Left renal cortex interstitium (tissue), 4 donors: ENCODE data around the gene WSCD1. TPM values are rescaled to one million over a fixed set of nuclear protein-coding genes. Genes with fewer than 3 reads are reported as not detected.

Source experiments
- DNase-seq, 4 donors: peaks; one replicate each; pipeline ENCODE4 v3.0.0-alpha.2; 2013; ENCODE audit warnings: low read depth in 4 of 4, low spot score in 2 of 4, missing footprints in 1 of 4
- polyA plus RNA-seq, 4 donors: library from polyadenylated mRNA; unstranded; fragments of 120-200 nt; gene quantifications; one replicate each; pipeline ENCODE4 v1.2.1, GENCODE V29; 2013; ENCODE audit not compliant: insufficient read length in 4 of 4

Gene WSCD1
- polyA plus RNA-seq, 4 donors: 12.4 to 16.6 (median 14.3) TPM

DNA sequence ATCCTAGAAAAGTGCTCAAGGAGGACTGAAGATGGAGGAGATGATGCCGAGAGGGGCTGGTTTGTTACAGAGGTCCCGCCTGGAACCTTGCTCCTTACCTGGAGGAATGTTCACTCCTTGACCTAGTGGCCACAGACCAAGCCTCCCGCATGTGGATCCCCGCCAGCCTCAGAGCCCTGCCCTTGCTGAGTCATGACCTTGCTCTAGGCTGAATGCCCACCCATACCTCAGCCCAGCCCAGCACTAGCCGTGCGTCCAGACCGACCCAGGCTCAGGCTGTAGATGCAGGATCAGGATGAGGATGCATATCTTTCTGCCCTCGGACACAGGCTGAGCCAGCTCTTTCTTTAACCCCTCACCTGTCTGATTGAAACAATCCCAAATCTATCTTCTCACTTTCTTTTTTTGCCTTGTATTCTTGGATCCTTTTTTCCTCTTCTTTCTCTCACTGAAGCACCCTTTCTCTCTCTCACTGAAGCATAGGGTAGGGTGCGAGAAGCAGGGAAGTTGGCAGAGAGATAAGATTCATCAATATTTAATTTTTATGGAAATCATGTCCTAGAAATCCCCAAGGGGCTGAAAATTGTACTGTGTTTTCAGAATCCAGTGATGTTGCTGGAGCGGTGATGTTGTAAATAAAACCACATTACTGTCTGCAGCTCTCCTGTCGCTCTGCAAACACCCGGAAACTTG is 34.9 kb downstream of the WSCD1 start:
- DNase-seq: no peak

DNA sequence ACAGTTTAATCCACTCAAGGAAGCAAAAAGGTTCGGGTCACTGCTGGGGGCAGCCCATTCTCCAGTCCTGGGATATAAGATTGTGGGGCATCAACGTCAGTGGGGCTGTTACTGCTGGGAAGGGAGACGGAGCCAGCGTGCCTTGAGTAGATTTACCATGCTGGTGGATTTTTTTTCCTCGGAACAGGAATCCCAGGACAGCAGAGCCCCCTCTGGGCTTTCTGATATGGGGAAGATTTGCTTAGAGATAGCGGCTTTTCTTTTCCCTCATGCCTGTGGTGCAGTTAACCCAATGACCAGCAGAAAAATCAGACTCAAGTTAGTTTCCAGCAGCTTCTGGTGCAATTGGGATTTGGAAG is 35.4 kb downstream of the WSCD1 start:
- DNase-seq: no peak

GRCh38 chr17:6106212-6106611 is 36.0 kb downstream of the WSCD1 start:
- DNase-seq: no peak

GRCh38 chr17:6107791-6108190 is 37.6 kb downstream of the WSCD1 start:
- no peak for DNase-seq

GRCh38 chr17:6108382-6108781 is 38.2 kb downstream of the WSCD1 start:
- no peak for DNase-seq

DNA sequence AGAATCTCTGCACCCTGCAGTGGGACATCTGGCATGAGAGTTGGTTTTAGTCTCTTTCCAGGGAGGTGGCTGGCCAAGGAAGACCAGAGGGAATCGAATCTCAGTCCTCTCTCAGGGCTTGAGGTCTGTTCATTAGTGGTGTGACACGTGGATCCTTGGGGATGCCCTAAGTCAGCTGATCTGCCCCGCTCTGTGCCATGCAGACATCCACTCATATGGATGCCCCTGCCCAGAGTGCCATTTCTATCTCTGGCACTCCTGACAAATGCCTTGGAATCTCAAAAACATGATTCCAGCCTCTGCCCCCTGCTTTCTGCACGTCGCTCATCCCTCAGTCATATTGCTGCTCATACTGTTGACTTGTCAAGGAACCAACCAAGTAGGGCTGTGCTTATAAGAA is 38.8 kb downstream of the WSCD1 start:
- DNase-seq: no peak

GRCh38 chr17:6109536-6109935 is 39.4 kb downstream of the WSCD1 start:
- DNase-seq: no peak

GRCh38 chr17:6110088-6110487 is 39.9 kb downstream of the WSCD1 start:
- DNase-seq: no peak

- DNase-seq: no peak
Observed at GRCh38 chr17:6110592-6110991, 40.4 kb downstream of the WSCD1 start.

GRCh38 chr17:6120351-6120750 is 50.2 kb downstream of the WSCD1 start:
- DNase-seq: no peak

DNA sequence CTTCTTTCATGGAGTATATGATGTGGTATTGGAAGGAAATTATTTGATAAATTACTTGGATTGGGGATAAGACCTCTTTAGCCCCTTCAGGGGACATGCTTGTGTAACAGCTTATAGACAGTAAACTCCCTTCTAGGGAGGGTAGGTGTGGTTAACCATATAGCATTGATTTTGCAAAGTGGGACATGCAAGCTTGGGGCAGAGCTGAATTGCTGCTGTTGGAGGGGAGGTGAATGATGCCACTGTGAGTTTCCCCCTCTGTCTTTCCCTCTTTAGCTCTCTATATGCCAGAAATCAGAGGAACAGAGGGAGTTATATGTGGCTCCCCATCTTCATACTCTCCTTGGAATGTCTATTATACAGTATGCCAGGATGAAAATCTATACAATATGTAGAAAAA is 54.7 kb downstream of the WSCD1 start:
- no peak for DNase-seq

GRCh38 chr17:6126768-6127167 is 56.6 kb downstream of the WSCD1 start:
- DNase-seq: no peak

- no peak for DNase-seq
Observed at GRCh38 chr17:6134721-6135120, 64.5 kb downstream of the WSCD1 start.

GRCh38 chr17:6135236-6135635 is 65.1 kb downstream of the WSCD1 start:
- DNase-seq: no peak

GRCh38 chr17:6135996-6136395 is 65.8 kb downstream of the WSCD1 start:
- DNase-seq: no peak

DNA sequence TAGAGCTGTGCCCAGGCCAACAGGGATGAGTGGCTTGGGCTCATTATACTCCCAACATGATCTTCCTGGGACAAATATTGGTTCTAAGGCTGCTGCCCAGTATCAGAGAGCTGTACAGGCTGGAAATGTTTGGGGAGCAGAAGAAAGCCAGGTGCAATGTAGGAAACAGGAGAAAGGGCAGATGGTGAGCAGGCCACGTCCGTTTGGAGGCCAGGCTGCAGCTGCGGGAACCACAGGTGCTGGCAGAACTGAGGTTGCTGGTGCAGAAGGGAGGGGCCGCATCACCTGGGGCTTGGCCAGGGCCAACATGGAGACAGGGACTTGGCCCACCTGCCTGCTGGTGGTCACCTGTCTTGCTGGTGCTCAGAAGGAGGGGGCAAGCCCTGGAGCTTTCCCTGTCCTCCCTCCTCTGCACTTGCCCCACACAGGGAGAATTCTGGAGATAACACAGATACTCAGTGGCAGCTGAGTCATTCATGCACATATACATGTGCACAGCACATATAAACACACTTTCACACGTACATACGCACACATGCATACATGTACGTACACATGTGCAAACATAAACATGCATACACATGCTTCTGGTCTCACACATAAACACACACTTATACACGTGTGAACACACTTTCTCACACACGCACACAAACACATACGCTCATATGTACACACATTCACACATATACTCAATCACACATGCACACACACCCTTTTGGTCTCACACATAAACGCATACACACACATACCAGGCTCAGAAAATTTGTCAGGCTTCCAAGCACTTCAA is 67.7 kb downstream of the WSCD1 start:
- no peak for DNase-seq

GRCh38 chr17:6138761-6139446 is 68.7 kb downstream of the WSCD1 start:
- DNase-seq: no peak

GRCh38 chr17:6139447-6139832 is 69.3 kb downstream of the WSCD1 start:
- DNase-seq: no peak

GRCh38 chr17:6140188-6140587 is 70.0 kb downstream of the WSCD1 start:
- no peak for DNase-seq

DNA sequence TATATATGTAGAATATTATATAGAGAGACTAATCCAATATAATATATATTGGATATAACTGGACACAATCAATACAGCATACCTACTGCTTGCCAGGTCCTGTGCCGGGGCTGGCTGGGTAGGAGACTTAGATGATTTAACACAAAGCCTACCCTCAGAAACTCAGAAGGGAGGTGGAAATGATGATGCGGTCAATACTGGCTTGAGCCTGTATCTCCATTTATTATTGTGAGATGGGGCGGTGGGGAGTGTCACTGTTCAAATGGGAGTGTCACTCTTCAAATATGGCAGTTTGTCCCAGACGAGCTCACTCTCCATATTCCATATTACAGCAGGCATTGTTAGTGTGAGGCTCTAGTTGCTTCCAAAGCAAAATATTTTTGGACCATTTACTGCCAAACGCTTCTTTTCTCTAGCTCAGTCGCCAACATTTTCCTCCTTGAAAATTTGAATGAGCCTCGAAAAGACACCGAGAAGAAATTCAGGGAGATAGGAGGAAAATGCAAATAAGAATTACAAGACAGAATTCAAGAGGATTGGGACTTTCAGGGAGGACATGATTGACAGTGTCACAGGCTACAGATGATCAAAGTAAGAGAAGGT is 70.7 kb downstream of the WSCD1 start:
- no peak for DNase-seq

- no peak for DNase-seq
Observed at GRCh38 chr17:6142701-6143100, 72.5 kb downstream of the WSCD1 start.
